GM10266 (cell line): Measurements from ENCODE around the gene WBP1L.

Experiments used
- DNase-seq: peaks from one replicate; pipeline ENCODE4 v3.0.0; 2012; ENCODE audit errors: extremely low spot score
- TF ChIP-seq, protein P1 (sequence below): IDR thresholded peaks from 2 replicates; pipeline ENCODE4 v1.5.1; 2012; ENCODE audit warnings: mild to moderate bottlenecking, low read depth; ENCODE audit not compliant: control insufficient read depth, insufficient read depth; ENCODE audit errors: missing control alignments

WBP1L gene

GRCh38 chr10:102795453-102796406 is 52.0 kb downstream of the WBP1L start:
- TF ChIP-seq, protein P1, sequence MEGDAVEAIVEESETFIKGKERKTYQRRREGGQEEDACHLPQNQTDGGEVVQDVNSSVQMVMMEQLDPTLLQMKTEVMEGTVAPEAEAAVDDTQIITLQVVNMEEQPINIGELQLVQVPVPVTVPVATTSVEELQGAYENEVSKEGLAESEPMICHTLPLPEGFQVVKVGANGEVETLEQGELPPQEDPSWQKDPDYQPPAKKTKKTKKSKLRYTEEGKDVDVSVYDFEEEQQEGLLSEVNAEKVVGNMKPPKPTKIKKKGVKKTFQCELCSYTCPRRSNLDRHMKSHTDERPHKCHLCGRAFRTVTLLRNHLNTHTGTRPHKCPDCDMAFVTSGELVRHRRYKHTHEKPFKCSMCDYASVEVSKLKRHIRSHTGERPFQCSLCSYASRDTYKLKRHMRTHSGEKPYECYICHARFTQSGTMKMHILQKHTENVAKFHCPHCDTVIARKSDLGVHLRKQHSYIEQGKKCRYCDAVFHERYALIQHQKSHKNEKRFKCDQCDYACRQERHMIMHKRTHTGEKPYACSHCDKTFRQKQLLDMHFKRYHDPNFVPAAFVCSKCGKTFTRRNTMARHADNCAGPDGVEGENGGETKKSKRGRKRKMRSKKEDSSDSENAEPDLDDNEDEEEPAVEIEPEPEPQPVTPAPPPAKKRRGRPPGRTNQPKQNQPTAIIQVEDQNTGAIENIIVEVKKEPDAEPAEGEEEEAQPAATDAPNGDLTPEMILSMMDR = no peak
- DNase-seq = no peak

DNA sequence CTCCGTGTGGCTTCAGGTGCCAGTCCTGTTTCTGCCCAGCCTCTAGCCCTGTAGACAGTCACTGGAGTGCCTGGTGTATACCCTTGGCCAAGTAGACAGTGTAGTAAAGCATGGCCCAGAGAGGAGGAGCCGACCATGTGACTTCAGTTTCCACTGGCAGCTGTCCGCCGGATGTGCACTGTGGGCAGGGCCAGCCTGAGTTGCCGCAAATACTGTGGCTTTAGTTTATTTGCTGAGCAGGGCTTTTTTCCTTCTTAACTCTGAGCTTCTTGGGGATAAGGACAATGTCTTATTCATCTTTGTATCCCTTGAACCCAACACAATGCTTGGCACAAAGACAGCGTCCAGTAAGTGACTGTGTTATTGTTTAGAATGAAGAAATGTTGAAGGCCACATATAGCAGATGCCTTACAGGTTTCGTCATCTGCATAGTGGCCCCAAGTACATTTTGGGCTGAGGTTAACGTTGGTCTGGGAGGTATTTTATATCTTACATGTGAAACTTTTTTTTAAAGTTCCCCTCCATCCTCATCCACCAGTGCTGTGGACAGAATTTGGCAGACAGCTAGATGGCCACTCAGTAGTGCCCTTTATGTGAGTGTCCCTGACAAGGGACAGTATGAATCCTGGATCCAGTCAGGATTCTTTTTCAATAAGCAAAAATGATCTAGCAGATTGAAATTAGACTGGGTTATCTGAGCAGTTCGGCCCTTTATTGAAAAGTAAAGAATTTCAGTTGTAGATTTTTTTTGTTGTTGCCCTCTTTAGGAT is 52.8 kb downstream of the WBP1L start:
- DNase-seq = peak; percentile 74
- TF ChIP-seq, protein P1 = no peak

DNA sequence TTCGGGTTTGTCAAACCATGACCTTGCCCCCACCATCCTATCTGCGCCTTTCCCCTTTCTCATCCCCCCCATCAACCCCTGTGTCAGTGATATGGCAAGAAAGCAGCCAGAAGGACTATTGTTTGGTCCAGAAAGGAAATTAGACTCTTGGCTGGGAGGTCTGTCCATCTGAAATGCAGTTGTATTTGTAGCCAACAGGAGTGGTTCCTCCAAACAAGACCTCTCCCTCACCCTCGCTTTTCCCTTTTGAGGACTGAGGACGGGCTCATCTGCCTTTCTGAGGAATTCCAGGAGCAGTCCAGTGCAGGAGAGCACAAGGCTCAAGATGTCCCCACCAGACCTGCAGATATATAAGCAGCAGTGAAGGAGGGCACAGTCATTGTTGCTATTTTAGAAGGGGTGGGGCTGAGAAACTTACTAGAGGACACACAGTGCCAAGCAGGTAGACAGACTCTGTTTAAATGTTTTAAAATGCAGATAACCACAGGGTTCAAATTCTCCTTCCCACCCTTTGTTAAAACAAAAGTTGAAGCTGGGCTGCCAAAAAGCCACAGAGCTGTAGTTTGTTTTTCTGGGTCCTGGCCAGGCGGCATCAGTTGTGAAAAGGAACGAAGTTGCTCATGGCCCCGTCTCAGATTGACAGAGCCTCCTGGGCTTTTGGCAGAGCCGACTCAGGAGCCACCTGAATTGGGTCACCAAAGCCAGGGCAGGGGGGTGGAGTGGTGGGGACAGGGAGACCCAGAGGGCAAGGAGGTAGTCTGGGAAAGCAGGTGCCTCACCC is 56.1 kb downstream of the WBP1L start:
- no peak for DNase-seq
- TF ChIP-seq, protein P1 = no peak

DNA sequence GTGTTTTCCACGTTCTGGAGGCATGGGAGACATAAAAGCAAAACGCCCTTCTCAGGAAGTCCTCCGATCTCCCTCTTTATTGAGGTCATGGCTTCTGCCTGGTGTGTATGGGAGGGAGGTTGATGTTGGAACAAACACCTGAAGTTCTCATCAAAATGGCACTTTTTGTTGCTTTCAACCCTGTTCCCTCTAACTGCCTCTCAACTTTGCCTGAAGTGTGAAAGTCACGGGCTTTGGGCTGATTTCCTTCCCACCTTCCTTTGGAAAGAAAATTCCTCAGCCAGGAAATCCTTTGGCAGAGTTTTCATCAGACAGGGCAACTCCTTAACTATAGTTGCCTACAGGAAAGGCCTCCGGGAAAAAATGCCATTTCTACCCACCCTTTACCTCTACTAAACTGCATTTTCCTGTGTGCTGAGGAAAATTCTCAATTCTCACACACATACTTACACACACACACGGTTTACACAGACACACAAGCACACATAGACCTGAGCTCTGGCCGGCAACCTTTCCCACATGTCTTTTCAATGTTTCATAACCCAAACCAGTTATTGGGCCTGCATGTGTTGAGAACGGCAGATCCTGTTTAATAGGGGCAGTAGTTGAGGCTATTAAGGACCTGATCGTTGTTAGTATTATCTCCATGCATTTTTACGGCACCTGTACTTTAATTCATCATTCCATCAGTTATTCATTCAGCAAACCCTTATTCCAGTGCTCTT is 57.0 kb downstream of the WBP1L start:
- TF ChIP-seq, protein P1 = no peak
- DNase-seq = no peak

DNA sequence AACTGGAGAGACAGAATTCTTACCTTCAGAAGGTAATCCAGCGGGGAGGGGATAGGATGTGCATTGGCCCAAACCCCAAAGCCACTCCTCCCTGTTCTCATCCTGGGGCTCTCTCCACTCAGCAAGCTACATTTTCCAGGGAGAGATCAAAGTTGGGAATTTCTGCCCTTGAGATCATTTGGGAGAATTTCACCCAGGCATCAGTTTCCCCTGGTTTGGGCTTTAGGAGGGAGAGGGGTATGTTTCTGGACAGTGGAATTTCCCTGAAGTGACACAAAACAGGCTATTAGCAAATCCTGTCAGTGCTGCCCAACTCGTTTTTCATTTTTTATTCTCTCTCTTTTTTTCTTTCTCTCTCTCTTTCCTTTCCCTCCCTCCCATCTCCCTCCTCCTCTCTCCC is 57.7 kb downstream of the WBP1L start:
- TF ChIP-seq, protein P1 = no peak
- DNase-seq = no peak

GRCh38 chr10:102801978-102802377 is 58.2 kb downstream of the WBP1L start:
- TF ChIP-seq, protein P1 = no peak
- no peak for DNase-seq
